ENCODE data around the gene EXOSC3. TPM values are rescaled to one million over a fixed set of nuclear protein-coding genes. Genes with fewer than 3 reads are reported as not detected.
A peak's percentile ranks its signal among the peaks of the same experiment; 100 is the strongest.
"Not testable (repeated sequence)": the region's sequence is repeated elsewhere in the genome, so short reads cannot be mapped to it uniquely, and the experiment has no call there.

The EXOSC3 gene
- total RNA-seq, 1 donor from 2014 or later, result 77.8 TPM

DNA sequence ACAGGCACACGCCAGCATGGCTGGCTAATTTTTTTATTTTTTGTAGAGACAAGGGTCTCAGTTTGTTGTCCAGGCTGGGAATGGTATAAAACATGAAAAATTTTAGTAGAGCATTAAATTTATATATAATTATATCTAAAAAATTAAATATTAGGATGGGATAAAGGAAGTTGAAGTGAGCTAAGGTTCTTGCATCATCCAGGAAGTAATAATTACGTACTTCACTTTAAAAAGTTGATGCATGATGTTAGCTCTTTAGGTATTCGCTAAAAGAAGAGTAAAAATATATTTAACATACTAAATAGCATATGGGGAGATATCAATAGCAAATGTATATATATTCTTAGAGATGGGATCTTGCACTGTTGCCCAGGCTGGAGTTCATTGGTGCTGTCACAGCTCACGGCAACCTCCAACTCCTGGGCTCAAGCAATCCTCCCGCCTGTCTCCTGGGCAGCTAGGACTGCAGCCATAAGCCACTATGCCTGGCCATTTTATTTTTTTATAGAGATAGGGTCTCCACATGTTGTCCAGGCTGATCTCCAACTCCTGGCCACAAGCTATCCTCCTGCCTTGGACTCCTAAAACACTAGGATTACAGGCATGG is 28.0 kb upstream of the EXOSC3 start:
- no peak overlapping the region for H3K4me3 ChIP-seq
- no peak for DNase-seq (ENCODE audit: extremely low spot score in 2 of 2)
- H3K4me1 ChIP-seq, result no peaks in the 10 kb centered on the region
- no peak for TF ChIP-seq POLR2A (IDR thresholded peaks at IDR 0.05)
- TF ChIP-seq, protein P1, sequence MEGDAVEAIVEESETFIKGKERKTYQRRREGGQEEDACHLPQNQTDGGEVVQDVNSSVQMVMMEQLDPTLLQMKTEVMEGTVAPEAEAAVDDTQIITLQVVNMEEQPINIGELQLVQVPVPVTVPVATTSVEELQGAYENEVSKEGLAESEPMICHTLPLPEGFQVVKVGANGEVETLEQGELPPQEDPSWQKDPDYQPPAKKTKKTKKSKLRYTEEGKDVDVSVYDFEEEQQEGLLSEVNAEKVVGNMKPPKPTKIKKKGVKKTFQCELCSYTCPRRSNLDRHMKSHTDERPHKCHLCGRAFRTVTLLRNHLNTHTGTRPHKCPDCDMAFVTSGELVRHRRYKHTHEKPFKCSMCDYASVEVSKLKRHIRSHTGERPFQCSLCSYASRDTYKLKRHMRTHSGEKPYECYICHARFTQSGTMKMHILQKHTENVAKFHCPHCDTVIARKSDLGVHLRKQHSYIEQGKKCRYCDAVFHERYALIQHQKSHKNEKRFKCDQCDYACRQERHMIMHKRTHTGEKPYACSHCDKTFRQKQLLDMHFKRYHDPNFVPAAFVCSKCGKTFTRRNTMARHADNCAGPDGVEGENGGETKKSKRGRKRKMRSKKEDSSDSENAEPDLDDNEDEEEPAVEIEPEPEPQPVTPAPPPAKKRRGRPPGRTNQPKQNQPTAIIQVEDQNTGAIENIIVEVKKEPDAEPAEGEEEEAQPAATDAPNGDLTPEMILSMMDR (IDR thresholded peaks at IDR 0.05), result no peak
- no peaks in the 10 kb centered on the region for H3K27me3 ChIP-seq
- intact Hi-C loops (cut with DNase I), result no loop called here
- no peaks in the 10 kb centered on the region for H3K9me3 ChIP-seq
- H3K27ac ChIP-seq, result no peak overlapping the region
- no peaks in the 10 kb centered on the region for H3K36me3 ChIP-seq

DNA sequence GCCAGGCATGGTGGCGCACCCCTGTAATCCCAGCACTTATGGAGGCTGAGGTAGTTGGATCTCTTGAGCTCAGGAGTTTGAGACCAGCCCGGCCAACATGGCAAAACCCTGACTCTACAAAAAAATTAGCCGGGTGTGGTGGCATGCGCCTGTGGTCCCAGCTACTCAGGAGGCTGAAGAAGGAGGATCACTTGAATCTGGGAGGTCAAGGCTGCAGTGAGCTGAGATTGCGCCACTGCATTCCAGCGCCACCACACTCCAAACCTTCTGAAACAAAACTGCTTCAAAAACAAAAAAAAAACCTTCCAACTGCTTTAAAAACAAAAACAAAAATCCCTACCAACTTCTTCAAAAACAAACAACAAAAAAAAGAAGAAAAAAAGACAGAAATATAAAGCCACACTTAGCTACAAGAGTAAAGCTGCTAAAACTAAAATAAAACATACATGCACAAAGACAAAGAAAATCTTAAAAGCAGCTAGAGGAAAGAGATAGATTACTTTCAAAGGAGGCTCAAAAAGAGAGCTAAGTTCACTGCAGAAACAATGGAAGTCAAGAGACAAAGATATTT is 27.1 kb upstream of the EXOSC3 start:
- Histone ChIP-seq H3K4me1 (peaks cover 2% of the 10 kb centered on the region), H3K4me3 (no peak overlapping the region), H3K27ac (no peak overlapping the region), H3K27me3 (no peaks in the 10 kb centered on the region), H3K9me3 (no peaks in the 10 kb centered on the region), H3K36me3 (no peaks in the 10 kb centered on the region)
- TF ChIP-seq, protein P1 (IDR thresholded peaks at IDR 0.05), result no peak
- no peak for TF ChIP-seq POLR2AphosphoS5 (IDR thresholded peaks at IDR 0.05; ENCODE audit: insufficient read depth in 1 of 2, low read depth in 1 of 2)
- TF ChIP-seq POLR2A (IDR thresholded peaks at IDR 0.05), result no peak
- intact Hi-C loops (cut with DNase I), result no loop called here
- DNase-seq (ENCODE audit: extremely low spot score in 2 of 2), result no peak

DNA sequence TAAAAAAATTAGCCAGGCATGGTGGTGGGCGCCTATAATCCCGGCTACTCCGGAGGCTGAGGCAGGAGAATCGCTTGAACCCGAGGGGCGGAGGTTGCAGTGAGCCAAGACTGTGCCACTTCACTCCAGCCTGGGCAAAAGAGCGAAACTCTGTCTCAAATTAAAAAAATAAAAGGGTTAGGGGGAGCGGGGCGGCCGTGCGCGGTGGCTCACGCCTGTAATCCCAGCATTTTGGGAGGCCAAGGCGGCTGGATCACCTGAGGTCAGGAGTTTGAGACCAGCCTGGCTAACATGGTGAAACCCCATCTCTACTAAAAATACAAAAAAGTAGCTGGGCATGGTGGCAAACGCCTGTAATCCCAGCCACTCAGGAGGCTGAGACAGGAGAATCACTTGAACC is 24.8 kb upstream of the EXOSC3 start:
- H3K36me3 ChIP-seq; H3K27ac ChIP-seq; intact Hi-C loops (cut with DNase I); H3K27me3 ChIP-seq; H3K4me3 ChIP-seq; H3K9me3 ChIP-seq; DNase-seq (ENCODE audit: extremely low spot score in 2 of 2): not testable (repeated sequence)
- peaks cover 11% of the 10 kb centered on the region for H3K4me1 ChIP-seq

DNA sequence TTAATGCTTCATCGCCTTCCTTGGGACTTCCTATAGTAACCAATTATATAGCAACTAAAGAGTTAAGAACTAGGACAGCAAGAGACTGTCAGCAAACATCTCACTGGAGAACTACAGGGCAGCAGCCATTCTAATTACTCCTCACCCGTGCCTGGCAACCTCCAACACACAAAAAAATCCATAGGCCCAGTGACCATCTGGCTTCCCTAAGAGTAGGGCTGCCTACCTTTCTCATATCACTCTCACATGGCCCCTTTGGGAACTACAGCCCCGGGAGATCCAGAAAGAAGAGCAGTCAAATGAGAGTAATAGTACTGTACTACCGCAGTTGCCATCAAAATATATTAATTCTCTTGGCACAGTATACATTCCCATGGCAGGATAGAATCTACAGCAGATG is 21.4 kb upstream of the EXOSC3 start:
- no peak overlapping the region for H3K27ac ChIP-seq
- H3K36me3 ChIP-seq, result no peaks in the 10 kb centered on the region
- no peak overlapping the region for H3K4me3 ChIP-seq
- DNase-seq (ENCODE audit: extremely low spot score in 2 of 2), result no peak
- no peaks in the 10 kb centered on the region for H3K27me3 ChIP-seq
- H3K4me1 ChIP-seq, result peaks cover 45% of the 10 kb centered on the region
- TF ChIP-seq, protein P1 (IDR thresholded peaks at IDR 0.05), result no peak
- no peak for TF ChIP-seq POLR2A (IDR thresholded peaks at IDR 0.05)
- TF ChIP-seq POLR2AphosphoS5 (IDR thresholded peaks at IDR 0.05; ENCODE audit: insufficient read depth in 1 of 2, low read depth in 1 of 2), result no peak
- intact Hi-C loops (cut with DNase I), result no loop called here
- no peaks in the 10 kb centered on the region for H3K9me3 ChIP-seq

DNA sequence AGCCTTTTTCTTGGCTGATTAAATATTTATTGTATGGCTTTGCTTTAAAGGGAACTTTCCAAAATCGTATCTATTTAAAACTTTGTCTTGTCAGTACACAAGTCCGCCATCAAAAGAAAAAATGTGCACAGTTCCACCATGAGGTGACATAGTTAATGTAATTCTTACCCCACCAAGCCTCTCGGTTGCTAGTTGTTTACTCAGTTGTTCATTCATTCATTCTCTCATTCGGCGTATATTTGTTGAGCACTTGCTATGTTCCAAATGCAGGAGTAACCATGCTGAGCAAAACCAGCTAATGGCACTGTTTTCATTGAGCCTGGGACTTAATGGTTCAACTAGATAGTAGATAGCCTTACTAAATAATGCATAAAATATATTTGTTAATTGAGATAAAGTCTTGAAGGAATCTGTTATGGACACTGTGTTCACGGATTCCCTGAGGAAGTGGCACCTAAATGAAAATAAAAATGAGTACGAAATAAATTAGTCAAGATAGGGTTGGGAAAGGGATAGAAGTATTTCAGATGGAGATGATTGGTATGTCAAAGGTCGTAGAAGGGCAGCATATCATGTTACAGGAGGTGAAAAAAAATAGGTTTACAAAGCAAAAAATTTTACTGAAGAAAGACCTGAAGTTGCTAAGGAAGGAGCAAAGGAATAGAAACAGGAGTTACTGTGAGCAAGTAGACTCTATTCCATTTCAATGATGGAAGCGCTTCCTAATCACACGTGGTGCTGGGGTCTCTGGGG is 17.3 kb upstream of the EXOSC3 start:
- Histone ChIP-seq H3K27me3 (no peaks in the 10 kb centered on the region), H3K4me1 (peaks cover 52% of the 10 kb centered on the region), H3K4me3 (peak overlapping the region; percentile 80 to 81), H3K27ac (peak overlapping the region; percentile 53), H3K9me3 (no peaks in the 10 kb centered on the region), H3K36me3 (no peaks in the 10 kb centered on the region)
- DNase-seq (ENCODE audit: extremely low spot score in 2 of 2), result no peak
- intact Hi-C loops (cut with DNase I), result no loop called here
- TF ChIP-seq POLR2AphosphoS5 (IDR thresholded peaks at IDR 0.05; ENCODE audit: insufficient read depth in 1 of 2, low read depth in 1 of 2) (no peak), POLR2A (IDR thresholded peaks at IDR 0.05) (no peak)
- TF ChIP-seq, protein P1 (IDR thresholded peaks at IDR 0.05), result no peak
